Measurements from ENCODE around the gene MAP2K2. TPM values are rescaled to one million over a fixed set of nuclear protein-coding genes. Genes with fewer than 3 reads are reported as not detected.

MAP2K2 gene
- total RNA-seq, 2 donors from 2014 or later, result 104 to 145 TPM

- H3K4me3 ChIP-seq, result peak overlapping the region; percentile 18 to 36
- 47% methylated on average over 29 of the region's 29 CpGs for WGBS
- no peaks in the 10 kb centered on the region for H3K36me3 ChIP-seq
- H3K9me3 ChIP-seq, result no peaks in the 10 kb centered on the region
- peak; percentile 57 for DNase-seq (ENCODE audit: low spot score)
- peaks cover 54% of the 10 kb centered on the region for H3K4me1 ChIP-seq (replicated peaks)
- peak overlapping the region; percentile 98 for H3K27ac ChIP-seq
- intact Hi-C loops (cut with DNase I), result loop anchor here (1.0 to 5.0 kb wide), 2 partner anchors 47 to 60 kb away; partner anchors contain the start of gene MAP2K2
- no peaks in the 10 kb centered on the region for H3K27me3 ChIP-seq (replicated peaks; ENCODE audit: insufficient read depth)
- TF ChIP-seq, protein P1, sequence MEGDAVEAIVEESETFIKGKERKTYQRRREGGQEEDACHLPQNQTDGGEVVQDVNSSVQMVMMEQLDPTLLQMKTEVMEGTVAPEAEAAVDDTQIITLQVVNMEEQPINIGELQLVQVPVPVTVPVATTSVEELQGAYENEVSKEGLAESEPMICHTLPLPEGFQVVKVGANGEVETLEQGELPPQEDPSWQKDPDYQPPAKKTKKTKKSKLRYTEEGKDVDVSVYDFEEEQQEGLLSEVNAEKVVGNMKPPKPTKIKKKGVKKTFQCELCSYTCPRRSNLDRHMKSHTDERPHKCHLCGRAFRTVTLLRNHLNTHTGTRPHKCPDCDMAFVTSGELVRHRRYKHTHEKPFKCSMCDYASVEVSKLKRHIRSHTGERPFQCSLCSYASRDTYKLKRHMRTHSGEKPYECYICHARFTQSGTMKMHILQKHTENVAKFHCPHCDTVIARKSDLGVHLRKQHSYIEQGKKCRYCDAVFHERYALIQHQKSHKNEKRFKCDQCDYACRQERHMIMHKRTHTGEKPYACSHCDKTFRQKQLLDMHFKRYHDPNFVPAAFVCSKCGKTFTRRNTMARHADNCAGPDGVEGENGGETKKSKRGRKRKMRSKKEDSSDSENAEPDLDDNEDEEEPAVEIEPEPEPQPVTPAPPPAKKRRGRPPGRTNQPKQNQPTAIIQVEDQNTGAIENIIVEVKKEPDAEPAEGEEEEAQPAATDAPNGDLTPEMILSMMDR (IDR thresholded peaks at IDR 0.05), result no peak
- peak; percentile 33 for TF ChIP-seq POLR2AphosphoS5 (IDR thresholded peaks at IDR 0.05)
These were observed 62.1 kb downstream of the MAP2K2 start for GRCh38 chr19:4061683-4062418.

DNA sequence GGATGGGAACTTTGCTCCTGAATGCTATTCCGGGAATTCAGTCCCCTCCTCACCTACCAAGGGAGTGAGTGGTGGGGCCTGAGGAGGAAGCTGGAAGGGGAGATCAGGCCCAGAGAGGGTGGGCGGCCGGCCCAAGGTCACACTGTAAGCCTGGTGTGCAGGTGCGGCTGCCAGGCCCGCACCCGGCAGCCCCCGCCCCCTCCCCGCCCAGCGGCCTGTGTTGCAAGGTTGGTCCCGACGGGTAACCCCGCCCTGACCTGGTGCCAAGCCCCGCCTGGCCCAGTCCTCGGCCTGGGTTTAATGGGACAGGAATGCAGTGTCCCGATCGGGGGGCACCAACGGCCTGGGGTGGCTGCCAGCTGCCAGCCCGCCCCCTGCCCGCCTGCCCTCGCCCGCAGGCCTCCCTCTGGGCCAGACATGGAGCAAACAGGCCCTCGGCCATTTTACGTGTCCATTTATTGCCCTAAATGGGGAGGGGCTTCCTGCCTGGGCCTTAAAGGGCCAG is 62.7 kb downstream of the MAP2K2 start:
- Histone ChIP-seq H3K9me3 (no peaks in the 10 kb centered on the region), H3K27me3 (replicated peaks; ENCODE audit: insufficient read depth) (no peaks in the 10 kb centered on the region), H3K36me3 (no peaks in the 10 kb centered on the region), H3K4me3 (peak overlapping the region; percentile 18 to 36), H3K27ac (peak overlapping the region; percentile 98), H3K4me1 (replicated peaks) (peaks cover 54% of the 10 kb centered on the region)
- peak; percentile 75 for DNase-seq (ENCODE audit: low spot score)
- TF ChIP-seq, protein P1 (IDR thresholded peaks at IDR 0.05), result no peak
- TF ChIP-seq POLR2A (IDR thresholded peaks at IDR 0.05), result peak; percentile 62
- peak; percentile 47 for TF ChIP-seq POLR2AphosphoS5 (IDR thresholded peaks at IDR 0.05)
- intact Hi-C loops (cut with DNase I), result loop anchor here (5.0 kb wide), 1 partner anchor 61 kb away; the partner anchor contains the start of gene MAP2K2
- WGBS, result 6% methylated on average over 10 of the region's 23 CpGs

DNA sequence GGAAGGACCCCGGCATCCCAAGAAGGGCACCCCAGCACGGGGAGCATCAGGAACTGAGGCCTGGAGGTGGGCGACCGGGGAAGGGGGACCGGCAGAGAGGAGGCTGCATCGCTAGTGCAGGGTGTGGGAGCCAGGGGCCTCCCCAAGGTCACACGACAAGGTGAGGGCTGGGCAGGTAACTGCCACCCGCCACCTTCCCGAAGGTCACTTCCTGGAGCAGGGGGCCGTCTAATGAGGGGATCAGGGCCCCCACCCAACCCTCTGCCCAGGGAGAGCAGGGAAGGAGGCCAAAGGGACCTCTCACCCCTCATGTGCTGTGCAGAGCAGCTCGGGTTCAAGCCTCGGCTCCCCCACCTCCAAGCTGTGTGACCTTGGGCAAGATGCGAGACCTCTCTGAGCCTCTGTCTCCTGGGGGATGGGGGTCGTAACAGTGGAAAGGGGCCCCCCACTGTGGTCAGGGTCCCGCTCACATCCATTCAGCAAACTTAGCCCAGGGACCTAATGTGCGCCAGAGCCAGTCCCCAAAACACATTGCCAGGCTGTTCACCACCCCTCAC is 63.2 kb downstream of the MAP2K2 start:
- Histone ChIP-seq H3K4me1 (replicated peaks) (peaks cover 54% of the 10 kb centered on the region), H3K4me3 (peak overlapping the region; percentile 18 to 36), H3K27me3 (replicated peaks; ENCODE audit: insufficient read depth) (no peaks in the 10 kb centered on the region), H3K27ac (peak overlapping the region; percentile 98), H3K36me3 (no peaks in the 10 kb centered on the region), H3K9me3 (no peaks in the 10 kb centered on the region)
- WGBS, result 70% methylated on average over 16 of the region's 16 CpGs
- intact Hi-C loops (cut with DNase I), result loop anchor here (5.0 kb wide), 1 partner anchor 62 kb away; the partner anchor contains the start of gene MAP2K2
- TF ChIP-seq, protein P1 (IDR thresholded peaks at IDR 0.05), result no peak
- TF ChIP-seq POLR2AphosphoS5 (IDR thresholded peaks at IDR 0.05) (no peak), POLR2A (IDR thresholded peaks at IDR 0.05) (no peak)
- no peak for DNase-seq (ENCODE audit: low spot score)

GRCh38 chr19:4059891-4060620 is 63.9 kb downstream of the MAP2K2 start:
- Histone ChIP-seq H3K9me3 (no peaks in the 10 kb centered on the region), H3K27ac (peak overlapping the region; percentile 98), H3K4me1 (replicated peaks) (peaks cover 54% of the 10 kb centered on the region), H3K27me3 (replicated peaks; ENCODE audit: insufficient read depth) (no peaks in the 10 kb centered on the region), H3K36me3 (peaks cover 0 to under 1% of the 10 kb centered on the region in 2 donors), H3K4me3 (peak overlapping the region in 1 of 2 donors; percentile 7)
- no peak for DNase-seq (ENCODE audit: low spot score)
- intact Hi-C loops (cut with DNase I), result loop anchor here (5.0 kb wide), 1 partner anchor 62 kb away; the partner anchor contains the start of gene MAP2K2
- WGBS, result 49% methylated on average over 25 of the region's 42 CpGs
- TF ChIP-seq, protein P1 (IDR thresholded peaks at IDR 0.05), result no peak
- TF ChIP-seq POLR2A (IDR thresholded peaks at IDR 0.05), result no peak
- TF ChIP-seq POLR2AphosphoS5 (IDR thresholded peaks at IDR 0.05), result no peak
